HG03521 (cell line): Measurements from ENCODE around the gene CLTRN.

Experiments
- ATAC-seq: cut with Tn5 transposase; IDR thresholded peaks from one replicate; pipeline ENCODE4 v1.9.1; 2021; ENCODE audit warnings: mild to moderate bottlenecking, moderate library complexity; ENCODE audit not compliant: unreplicated experiment

Gene CLTRN

GRCh38 chrX:15579778-15580747, 84.5 kb downstream of the CLTRN start:
- no peak for ATAC-seq
